ENCODE measurements around the gene LEKR1.
A peak's percentile ranks its signal among the peaks of the same experiment; 100 is the strongest.
"Not testable (repeated sequence)": the region's sequence is repeated elsewhere in the genome, so short reads cannot be mapped to it uniquely, and the experiment has no call there.

Gene LEKR1

GRCh38 chr3:156808025-156808424 lies 18.1 kb upstream of the LEKR1 start:
- DNase-seq, result no peak

GRCh38 chr3:156811089-156811862 lies 14.9 kb upstream of the LEKR1 start:
- no peak for DNase-seq

DNA sequence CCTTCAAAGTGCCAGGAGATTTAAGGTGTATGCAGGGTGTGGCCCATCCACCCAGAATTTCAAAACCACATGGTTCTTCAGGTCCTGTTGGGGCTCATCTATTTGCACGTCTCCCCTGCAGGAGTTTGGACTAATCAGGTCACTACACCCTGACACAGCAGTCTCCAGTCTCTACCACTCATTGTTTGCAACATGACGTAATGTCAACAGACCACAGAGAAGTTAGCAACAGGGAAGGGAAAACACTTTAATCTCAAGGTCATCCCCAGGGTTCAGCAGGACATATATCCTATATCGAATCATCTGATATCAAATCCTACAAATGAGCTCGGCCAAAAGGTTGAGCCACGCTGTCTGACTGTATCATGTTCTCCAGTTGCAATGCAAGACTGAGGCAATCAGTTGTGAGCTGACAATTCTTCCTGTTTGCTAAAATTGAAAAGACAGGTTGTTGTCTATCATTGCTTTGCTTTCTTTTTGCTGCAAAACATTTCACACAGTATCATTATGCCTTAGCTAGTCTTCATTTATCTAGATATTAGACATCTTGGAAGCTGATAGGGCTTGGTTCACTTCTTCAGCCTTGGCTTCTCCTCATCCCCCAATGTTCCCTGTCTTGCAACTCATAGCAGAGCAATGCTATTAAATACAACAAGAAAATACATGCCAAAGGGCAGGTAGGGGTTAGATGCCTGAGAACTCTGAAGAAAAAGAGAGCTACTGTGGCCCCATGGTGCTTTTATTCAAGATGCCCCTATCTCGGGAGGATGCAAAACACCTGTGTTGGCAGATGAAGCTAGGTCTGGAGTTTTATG lies 13.4 kb upstream of the LEKR1 start:
- no peak for DNase-seq

- DNase-seq, result no peak
Observed at GRCh38 chr3:156814295-156814694, 11.9 kb upstream of the LEKR1 start.

DNA sequence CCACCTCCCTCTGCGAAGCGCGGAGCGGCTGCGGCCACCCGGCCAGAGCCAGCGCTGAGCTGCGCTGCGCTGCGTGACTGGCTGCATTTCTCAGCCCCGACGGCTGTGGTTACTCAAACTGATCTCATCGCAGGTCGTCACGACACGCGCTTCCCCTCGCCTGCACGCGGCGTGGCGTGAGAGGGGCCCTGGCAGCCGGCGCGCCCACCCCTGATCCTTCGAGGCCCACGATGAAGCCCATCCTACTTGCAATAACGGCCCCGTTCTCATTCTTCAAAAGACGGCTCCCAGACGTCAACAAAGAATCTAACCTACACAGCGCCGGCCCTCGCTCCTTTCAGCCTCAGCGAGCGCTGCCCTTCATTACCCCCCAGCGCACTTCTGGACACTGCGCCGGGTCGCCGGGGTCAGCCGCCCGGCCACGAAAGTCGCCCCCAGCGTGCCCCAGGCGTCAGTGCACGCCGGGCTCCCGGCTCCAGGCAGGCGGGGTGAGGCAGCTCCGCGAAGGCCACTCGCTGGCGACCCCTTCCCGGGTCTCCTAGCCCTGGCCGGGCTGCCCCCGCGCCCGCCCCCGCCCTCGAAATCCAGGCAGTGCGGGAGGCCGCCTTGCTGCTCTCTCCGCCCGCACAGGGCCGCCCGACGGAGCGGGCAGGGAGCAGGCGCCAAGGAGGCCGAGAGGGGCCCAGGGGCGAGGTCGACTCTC lies 9.9 kb upstream of the LEKR1 start:
- DNase-seq, result peak; percentile 5

- DNase-seq, result peak; percentile 73
Observed at GRCh38 chr3:156816794-156817645, 9.1 kb upstream of the LEKR1 start.

GRCh38 chr3:156817646-156818272 lies 8.4 kb upstream of the LEKR1 start:
- no peak for DNase-seq

DNA sequence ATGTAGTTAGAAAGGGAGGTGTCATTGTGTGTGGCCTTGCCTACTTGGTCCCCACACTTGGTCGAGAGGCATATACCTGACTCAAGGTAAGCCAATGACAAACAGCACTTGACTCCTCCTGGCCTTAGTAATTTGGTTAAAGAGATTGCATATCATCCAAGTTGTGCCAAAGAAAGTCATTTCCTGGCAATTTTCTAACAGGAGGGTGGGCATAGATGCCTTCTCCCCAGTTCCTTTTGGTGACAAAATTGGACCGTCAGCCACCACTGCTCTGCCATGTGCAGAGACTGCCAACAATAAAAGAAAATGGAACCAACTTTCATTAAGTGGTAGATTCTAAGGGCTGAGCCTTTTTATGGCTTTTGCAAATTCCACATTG lies 7.9 kb upstream of the LEKR1 start:
- no peak for DNase-seq

DNA sequence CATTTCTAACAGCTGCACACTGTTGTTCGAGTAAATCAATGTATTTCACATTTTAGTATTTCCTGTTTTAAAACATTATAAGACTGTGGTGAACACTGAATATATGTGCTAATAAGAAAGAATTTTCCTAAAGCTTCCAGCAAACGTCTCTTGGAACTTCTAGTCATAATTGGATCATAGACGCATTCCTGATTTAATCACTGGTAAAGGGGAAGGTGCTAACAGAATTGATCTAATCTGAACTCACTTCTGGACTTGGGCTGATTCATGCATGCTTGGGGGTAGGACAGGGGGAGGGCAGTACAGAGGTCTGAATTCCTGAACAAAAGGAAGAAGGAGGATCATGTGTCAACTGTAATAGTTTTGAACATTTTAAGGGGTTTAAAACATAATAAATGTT lies 7.3 kb upstream of the LEKR1 start:
- no peak for DNase-seq

- no peak for DNase-seq
Observed at GRCh38 chr3:156819842-156820691, 6.1 kb upstream of the LEKR1 start.

GRCh38 chr3:156820692-156821080 lies 5.5 kb upstream of the LEKR1 start:
- no peak for DNase-seq

- DNase-seq, result not testable (repeated sequence)
Observed at GRCh38 chr3:156822626-156823260, 3.4 kb upstream of the LEKR1 start.

- DNase-seq, result no peak
Observed at GRCh38 chr3:156825795-156826143, 384 bp upstream of the LEKR1 start.

GRCh38 chr3:156826896-156827882 lies 1.0 kb downstream of the LEKR1 start:
- DNase-seq, result no peak

- DNase-seq, result no peak
Observed at GRCh38 chr3:156831006-156831405, 4.9 kb downstream of the LEKR1 start.

DNA sequence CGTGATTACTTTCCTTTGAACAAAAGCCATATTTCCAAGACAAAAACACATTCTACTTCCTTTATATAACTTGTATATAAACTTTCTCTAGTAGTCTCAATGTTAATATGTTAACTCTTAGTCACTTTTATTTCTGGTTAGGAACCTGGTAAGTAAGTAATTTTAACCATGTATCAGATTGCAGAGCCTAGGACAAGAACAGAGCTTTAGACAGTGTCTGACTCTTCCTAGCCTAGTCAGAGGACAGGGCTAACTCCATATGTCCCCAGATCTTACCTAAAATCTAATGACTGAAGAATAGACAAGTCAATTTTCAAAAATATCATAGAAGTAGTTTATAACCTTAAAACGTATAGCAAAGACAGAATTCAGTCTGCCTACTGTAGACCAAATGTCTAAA lies 8.3 kb downstream of the LEKR1 start:
- no peak for DNase-seq

GRCh38 chr3:156834962-156835535 lies 8.9 kb downstream of the LEKR1 start:
- no peak for DNase-seq

GRCh38 chr3:156836701-156837100 lies 10.5 kb downstream of the LEKR1 start:
- no peak for DNase-seq

GRCh38 chr3:156837115-156837514 lies 11.0 kb downstream of the LEKR1 start:
- no peak for DNase-seq
